DND-41 (cell line): ENCODE results near the gene DSCAML1.

ENCODE experiments used
- ATAC-seq: fragments of 200-7000 bp; cut with Tn5 transposase; 3 replicates; pipeline ENCODE4 v1.9.1; 2021; ENCODE audit warnings: low read depth; ENCODE audit not compliant: insufficient read depth
- DNase-seq: peaks from one replicate; pipeline ENCODE4 v3.0.0-alpha.2; 2020
- H2AFZ ChIP-seq: 2 replicates; pipeline ENCODE4 v1.6.0; 2012; ENCODE audit warnings: low read depth, low read length
- H3K27ac ChIP-seq: 2 replicates; pipeline ENCODE4 v1.5.1; 2012; ENCODE audit warnings: low read length, inconsistent platforms
- H3K27me3 ChIP-seq: fragments of 200-600 bp; sonication (generic); 2 replicates; pipeline ENCODE4 v1.6.0; 2012; ENCODE audit warnings: low read length, mild to moderate bottlenecking, inconsistent platforms; ENCODE audit not compliant: insufficient read depth, poor library complexity
- H3K36me3 ChIP-seq: 2 replicates; pipeline ENCODE4 v1.5.1; 2012; ENCODE audit warnings: low read length, inconsistent platforms; ENCODE audit not compliant: insufficient read depth
- H3K4me1 ChIP-seq: 2 replicates; pipeline ENCODE4 v1.5.1; 2012; ENCODE audit warnings: mild to moderate bottlenecking, low read length; ENCODE audit not compliant: insufficient read depth
- H3K4me2 ChIP-seq: 2 replicates; pipeline ENCODE4 v1.6.0; 2012; ENCODE audit warnings: mild to moderate bottlenecking, moderate library complexity, low read length, inconsistent platforms; ENCODE audit not compliant: insufficient read depth
- H3K4me3 ChIP-seq, 2 experiments: fragments of 200-600 bp in 1 of 2; shearing (Covaris generic) in 1 of 2; 2 replicates each; pipeline ENCODE4 v1.5.1; 2012 to 2016; ENCODE audit warnings: inconsistent platforms in 2 of 2, low read length in 2 of 2, mild to moderate bottlenecking in 2 of 2, low read depth in 1 of 2, moderate library complexity in 1 of 2
- H3K79me2 ChIP-seq: 2 replicates; pipeline ENCODE4 v1.6.0; 2012; ENCODE audit warnings: low read length, inconsistent platforms; ENCODE audit not compliant: insufficient read depth
- H3K9ac ChIP-seq: 2 replicates; pipeline ENCODE4 v1.6.0; 2012; ENCODE audit warnings: low read depth, mild to moderate bottlenecking, inconsistent platforms, low read length, moderate library complexity
- H3K9me3 ChIP-seq: 2 replicates; pipeline ENCODE4 v1.5.1; 2012; ENCODE audit warnings: low read length, moderate library complexity, mild to moderate bottlenecking, inconsistent platforms; ENCODE audit not compliant: insufficient read depth, severe bottlenecking
- H4K20me1 ChIP-seq: 2 replicates; pipeline ENCODE4 v1.6.0; 2012; ENCODE audit warnings: low read length; ENCODE audit not compliant: insufficient read depth
- CTCF ChIP-seq: IDR thresholded peaks from 2 replicates; pipeline ENCODE4 v1.5.1; 2012; ENCODE audit warnings: borderline replicate concordance, low read length, moderate library complexity, mild to moderate bottlenecking; ENCODE audit not compliant: poor library complexity, severe bottlenecking; ENCODE audit errors: extremely low read depth
- EZH2 ChIP-seq: IDR thresholded peaks from 3 replicates; pipeline ENCODE4 v1.6.1; 2012; ENCODE audit warnings: borderline replicate concordance, low read depth, mild to moderate bottlenecking, moderate library complexity, low read length, inconsistent platforms; ENCODE audit not compliant: severe bottlenecking

DSCAML1 gene

GRCh38 chr11:117462864-117463247, 334.2 kb downstream of the DSCAML1 start:
- Histone ChIP-seq H3K36me3 (peaks cover 2% of the 10 kb centered on the region; the same call in 1 of the 2 replicates), H2AFZ (no peak overlapping the region), H3K9me3 (no peaks in the 10 kb centered on the region), H3K4me1 (no peaks in the 10 kb centered on the region), H3K27me3 (no peaks in the 10 kb centered on the region), H3K9ac (no peak overlapping the region), H3K4me2 (no peak overlapping the region), H3K27ac (no peak overlapping the region), H3K79me2 (no peaks in the 10 kb centered on the region), H4K20me1 (no peaks in the 10 kb centered on the region; the same call in 1 of the 2 replicates), H3K4me3 (no peak overlapping the region)
- DNase-seq = no peak
- TF ChIP-seq EZH2 (no peak), CTCF (no peak)
- no peak for ATAC-seq

- Histone ChIP-seq H3K79me2 (no peaks in the 10 kb centered on the region), H3K36me3 (peaks cover 4% of the 10 kb centered on the region; the same call in 1 of the 2 replicates), H2AFZ (no peak overlapping the region), H3K9ac (no peak overlapping the region), H3K9me3 (no peaks in the 10 kb centered on the region), H3K27me3 (no peaks in the 10 kb centered on the region), H3K4me2 (no peak overlapping the region), H4K20me1 (no peaks in the 10 kb centered on the region; the same call in 1 of the 2 replicates), H3K4me3 (no peak overlapping the region), H3K4me1 (no peaks in the 10 kb centered on the region), H3K27ac (no peak overlapping the region)
- ATAC-seq (no peak), DNase-seq (no peak)
- TF ChIP-seq CTCF (no peak), EZH2 (no peak)
Measured at GRCh38 chr11:117462183-117462863, 334.7 kb downstream of the DSCAML1 start.

DNA sequence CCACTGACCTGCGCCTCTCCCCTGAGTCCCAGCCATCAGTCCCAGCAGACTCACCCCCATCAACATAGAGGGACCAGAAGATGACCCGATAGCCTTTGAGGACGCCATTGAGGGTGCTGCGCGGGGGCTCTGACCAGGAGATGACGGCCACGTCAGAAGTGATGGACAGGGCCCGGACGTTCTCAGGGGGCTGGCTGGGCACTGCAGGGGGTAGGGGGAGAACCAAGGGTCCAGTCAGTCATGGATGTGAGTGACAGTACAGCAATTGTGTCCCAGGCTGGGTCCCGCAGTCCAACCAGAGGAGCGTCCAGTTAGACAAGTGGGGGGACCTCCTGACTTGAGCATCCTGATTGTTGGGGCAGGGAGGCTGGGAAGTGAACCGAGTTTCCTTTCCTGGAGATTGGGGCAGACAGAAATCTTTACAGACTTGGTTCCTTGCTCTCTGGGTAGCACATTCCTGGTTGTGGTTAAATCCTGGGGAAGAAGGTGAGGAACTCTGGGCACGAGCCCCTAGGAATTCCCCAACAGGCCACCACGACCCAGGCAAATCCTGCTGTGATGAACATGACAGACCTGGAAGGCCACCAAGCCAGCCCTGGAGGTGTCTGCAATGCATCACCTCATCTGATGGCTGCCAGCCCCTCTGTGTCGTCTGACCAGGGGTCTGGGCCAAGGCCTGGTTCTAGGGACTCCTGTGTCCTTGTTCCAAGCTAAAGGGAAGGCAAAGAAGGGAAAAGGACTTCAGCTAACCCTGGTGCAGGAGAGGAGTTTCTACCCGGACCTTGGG, 335.4 kb downstream of the DSCAML1 start:
- DNase-seq (no peak), ATAC-seq (no peak)
- Histone ChIP-seq H3K4me1 (no peaks in the 10 kb centered on the region), H3K9ac (no peak overlapping the region), H2AFZ (no peak overlapping the region), H3K4me2 (no peak overlapping the region), H3K27ac (no peak overlapping the region), H3K4me3 (no peak overlapping the region), H3K36me3 (peaks cover 4% of the 10 kb centered on the region; the same call in 1 of the 2 replicates), H3K27me3 (no peaks in the 10 kb centered on the region), H3K9me3 (no peaks in the 10 kb centered on the region), H4K20me1 (no peaks in the 10 kb centered on the region; the same call in 1 of the 2 replicates), H3K79me2 (no peaks in the 10 kb centered on the region)
- TF ChIP-seq CTCF = no peak
